HG03571 (cell line): ENCODE data around the gene ABCD3.

Experiments used
- ATAC-seq: cut with Tn5 transposase; IDR thresholded peaks from one replicate; pipeline ENCODE4 v1.9.1; 2021; ENCODE audit not compliant: unreplicated experiment

ABCD3 gene

GRCh38 chr1:94524531-94524930 lies 106.3 kb downstream of the ABCD3 start:
- ATAC-seq: no peak

GRCh38 chr1:94526152-94526980 lies 108.2 kb downstream of the ABCD3 start:
- ATAC-seq: no peak

- ATAC-seq: no peak
Measured at GRCh38 chr1:94527447-94528031, 109.3 kb downstream of the ABCD3 start.

- no peak for ATAC-seq
Measured at GRCh38 chr1:94528299-94528698, 110.1 kb downstream of the ABCD3 start.

GRCh38 chr1:94528826-94529225 lies 110.6 kb downstream of the ABCD3 start:
- no peak for ATAC-seq

- ATAC-seq: no peak
Measured at GRCh38 chr1:94529416-94529815, 111.2 kb downstream of the ABCD3 start.

- ATAC-seq: no peak
Measured at GRCh38 chr1:94530373-94530878, 112.2 kb downstream of the ABCD3 start.

- ATAC-seq: no peak
Measured at GRCh38 chr1:94531664-94532063, 113.5 kb downstream of the ABCD3 start.

- ATAC-seq: no peak
Measured at GRCh38 chr1:94532077-94532476, 113.9 kb downstream of the ABCD3 start.

GRCh38 chr1:94535095-94535494 lies 116.9 kb downstream of the ABCD3 start:
- no peak for ATAC-seq

- no peak for ATAC-seq
Measured at GRCh38 chr1:94535879-94536278, 117.7 kb downstream of the ABCD3 start.

GRCh38 chr1:94537254-94537653 lies 119.1 kb downstream of the ABCD3 start:
- ATAC-seq: no peak

GRCh38 chr1:94538243-94538827 lies 120.1 kb downstream of the ABCD3 start:
- no peak for ATAC-seq

GRCh38 chr1:94539496-94539895 lies 121.3 kb downstream of the ABCD3 start:
- ATAC-seq: no peak

GRCh38 chr1:94540440-94541245 lies 122.5 kb downstream of the ABCD3 start:
- no peak for ATAC-seq

- ATAC-seq: no peak
Measured at GRCh38 chr1:94541246-94542087, 123.3 kb downstream of the ABCD3 start, which contains the start of gene F3. TSS of gene F3 (minus strand) at chr1:94541759. CDS start at chr1:94541636, 123 bp downstream.

- no peak for ATAC-seq
Measured at GRCh38 chr1:94542088-94542870, 124.1 kb downstream of the ABCD3 start.

GRCh38 chr1:94543001-94543400 lies 124.8 kb downstream of the ABCD3 start:
- ATAC-seq: no peak

- no peak for ATAC-seq
Measured at GRCh38 chr1:94543893-94544635, 125.9 kb downstream of the ABCD3 start.
